ENCODE measurements around the gene NECAB3.
A peak's percentile ranks its signal among the peaks of the same experiment; 100 is the strongest.

Gene NECAB3

DNA sequence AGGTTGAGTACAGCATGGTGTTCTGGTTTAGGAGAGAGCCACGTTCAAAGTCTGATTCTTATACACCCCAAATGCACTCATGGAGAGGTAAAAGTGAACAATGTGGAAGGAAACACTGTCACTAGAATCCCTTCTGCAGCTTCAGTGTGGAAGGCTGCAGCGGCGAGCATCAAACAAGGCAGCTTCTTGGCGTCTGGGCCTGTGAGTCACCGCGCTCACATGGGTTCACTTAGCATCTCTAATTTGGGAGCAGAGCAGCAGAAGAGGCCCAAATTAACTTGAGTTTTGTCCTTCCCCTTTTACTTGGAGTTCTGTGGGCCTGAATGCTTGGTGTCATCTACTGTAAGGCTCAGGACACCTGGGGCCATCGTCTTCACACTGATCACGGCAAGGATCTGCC lies 22.9 kb upstream of the NECAB3 start:
- peak; percentile 67 for DNase-seq (ENCODE audit: low spot score)

DNA sequence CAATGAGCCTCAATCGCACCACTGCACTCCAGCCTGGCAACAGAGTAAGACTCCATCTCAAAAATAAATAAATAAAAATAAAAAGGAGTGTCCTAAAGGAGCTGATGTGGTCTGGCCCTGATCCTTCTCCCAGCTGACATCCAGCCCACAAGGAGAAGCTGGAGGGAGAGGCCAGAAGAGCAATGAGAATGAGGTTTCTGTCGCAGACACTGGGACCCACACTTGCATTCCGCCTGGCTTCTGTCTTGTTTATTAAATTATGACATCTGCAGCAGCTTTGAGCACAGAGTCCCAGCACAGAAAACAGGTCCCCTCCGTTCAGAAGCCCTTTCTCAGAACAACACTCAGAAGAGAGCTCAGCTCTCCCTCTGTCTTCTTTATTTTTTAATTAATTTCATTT lies 22.2 kb upstream of the NECAB3 start:
- no peak for DNase-seq (ENCODE audit: low spot score)

DNA sequence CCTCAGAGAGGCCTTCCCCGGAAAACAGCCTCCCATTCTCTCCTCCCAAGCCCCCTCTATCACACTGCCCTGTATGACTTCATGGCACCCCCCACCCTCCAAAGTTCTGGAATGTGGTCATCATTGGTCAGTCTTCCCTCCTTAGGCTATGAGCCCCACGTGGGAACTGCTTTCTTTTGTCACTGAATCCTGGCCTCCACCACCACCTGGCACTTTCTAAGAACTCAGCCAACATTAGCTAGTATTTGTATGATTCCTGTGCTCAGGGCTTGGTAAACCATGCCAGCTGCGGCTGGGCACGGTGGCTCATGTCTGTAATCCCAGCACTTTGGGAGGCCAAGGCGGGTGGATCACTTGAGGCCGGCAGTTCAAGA lies 20.4 kb upstream of the NECAB3 start:
- DNase-seq (ENCODE audit: low spot score), result no peak

DNA sequence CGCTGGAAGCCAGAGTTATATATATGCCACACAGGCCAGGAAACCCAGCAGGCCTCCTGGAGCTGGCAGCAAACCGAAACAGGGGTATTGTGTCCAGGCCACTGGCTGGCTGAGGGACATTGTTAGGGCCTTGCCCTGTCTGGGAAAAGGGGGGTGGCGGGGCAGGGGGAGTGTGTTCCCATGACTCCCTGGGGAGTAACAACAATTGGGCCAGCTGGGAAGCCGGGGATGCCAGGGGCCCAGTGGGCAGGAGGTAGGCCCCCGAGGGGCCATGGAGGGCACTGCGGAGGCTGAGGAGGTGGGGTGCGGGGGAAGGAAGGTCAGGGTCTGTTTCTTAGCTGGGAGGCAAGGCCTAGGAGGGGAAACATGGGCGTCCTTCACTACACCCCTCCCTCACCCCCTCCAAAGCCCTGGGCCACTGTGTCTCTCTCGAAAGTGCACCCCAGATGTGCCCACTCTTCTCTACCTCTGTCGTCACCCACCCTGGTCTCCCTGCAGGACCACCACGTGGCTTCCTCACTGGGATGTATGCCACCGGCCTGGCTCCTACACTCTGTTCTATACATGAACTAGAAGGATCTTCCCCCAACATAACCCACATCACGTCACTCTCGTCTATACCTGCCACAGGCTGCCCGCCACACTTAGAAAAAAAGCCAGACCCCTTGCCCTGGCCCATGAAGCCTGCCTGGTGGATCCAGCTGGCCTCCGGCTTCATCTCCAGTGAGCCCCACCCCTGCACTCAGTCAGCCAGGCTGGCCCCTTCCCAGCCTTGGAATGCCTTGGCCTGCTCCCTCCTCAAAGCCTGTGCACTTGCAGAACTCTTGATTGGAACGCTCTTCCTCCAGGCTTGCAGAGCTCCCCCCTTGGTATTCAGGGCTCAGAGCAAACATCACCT lies 19.8 kb upstream of the NECAB3 start:
- DNase-seq (ENCODE audit: low spot score), result peak; percentile 90

DNA sequence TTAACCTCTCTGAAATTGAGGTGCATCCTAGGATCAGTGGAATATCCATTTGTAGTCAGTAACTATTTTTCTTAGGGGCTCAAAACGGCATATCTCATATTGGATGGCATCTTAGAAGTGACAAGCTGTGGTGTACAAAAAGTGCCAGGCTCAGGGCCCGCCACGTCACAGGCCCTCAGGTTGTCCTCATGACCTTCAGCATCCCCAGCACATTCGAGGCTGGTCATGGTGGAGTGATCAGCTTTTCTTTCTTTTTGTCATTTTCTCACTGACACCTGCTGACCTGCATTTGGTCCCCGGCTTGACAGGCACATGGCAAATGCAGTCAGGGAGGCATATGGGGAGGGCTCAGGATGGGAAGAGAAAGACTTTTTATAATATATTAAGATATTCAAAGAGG lies 19.1 kb upstream of the NECAB3 start:
- DNase-seq (ENCODE audit: low spot score), result no peak

DNA sequence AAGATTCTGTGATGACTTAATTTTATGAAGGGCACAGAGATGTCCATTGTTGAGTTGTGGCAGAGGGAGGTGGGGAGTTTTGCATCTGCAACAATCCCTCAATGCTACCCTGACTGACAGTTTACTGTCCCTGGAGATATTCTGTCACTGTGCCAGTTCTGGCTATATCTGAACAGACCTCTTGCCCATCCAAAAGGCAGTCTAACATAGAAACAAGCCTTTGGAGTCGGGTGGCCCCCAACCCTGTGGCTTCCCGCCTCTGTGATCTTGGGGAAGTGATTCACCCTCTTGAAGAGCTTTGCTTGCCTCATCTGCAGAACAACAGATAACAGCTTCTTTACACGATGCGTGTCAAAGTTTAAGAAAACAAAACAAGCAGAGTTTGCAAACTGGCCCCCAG lies 15.7 kb upstream of the NECAB3 start:
- DNase-seq (ENCODE audit: low spot score), result peak; percentile 87

DNA sequence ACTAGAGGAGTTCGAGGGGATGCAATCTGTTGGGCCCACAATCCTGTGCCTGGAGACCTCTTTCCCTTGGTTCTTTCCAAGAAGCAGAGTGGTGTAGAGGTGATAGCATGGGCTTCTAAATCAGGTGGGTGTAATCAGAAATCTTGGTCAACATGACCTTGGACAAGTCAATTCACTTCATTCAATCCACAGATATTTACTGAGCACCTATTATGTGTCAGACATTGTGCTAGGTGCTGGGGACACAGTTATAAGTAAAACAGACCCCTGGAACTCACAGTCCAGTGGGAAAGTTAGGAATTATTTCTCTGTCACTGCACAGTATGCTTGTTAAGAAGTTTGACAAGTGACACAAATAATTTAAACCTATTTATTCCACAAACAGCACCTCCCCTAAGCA lies 15.3 kb upstream of the NECAB3 start:
- no peak for DNase-seq (ENCODE audit: low spot score)

DNA sequence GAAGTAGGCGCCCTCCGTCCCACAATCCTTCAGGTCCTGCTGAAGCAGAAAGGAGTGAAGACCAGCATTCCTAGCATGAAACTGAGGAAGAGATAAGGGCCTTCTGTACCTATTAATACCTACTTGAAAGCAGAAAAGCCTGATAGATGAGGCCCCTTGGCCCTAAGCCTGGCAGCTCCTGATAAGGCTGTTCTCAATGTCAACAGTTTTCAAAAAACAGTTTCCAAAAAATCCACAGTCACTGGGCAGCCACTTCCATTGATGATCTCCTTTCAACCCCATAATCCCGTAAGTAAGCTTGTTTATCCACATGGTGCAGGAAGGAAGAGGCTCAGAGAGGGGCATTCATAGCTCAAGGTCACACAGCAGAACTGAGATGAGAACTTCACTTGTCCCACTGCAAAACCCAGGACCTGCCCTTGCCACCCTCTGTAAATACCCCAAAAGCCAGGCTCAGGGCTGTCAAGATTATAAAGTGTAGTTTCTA lies 14.8 kb upstream of the NECAB3 start:
- no peak for DNase-seq (ENCODE audit: low spot score)

DNA sequence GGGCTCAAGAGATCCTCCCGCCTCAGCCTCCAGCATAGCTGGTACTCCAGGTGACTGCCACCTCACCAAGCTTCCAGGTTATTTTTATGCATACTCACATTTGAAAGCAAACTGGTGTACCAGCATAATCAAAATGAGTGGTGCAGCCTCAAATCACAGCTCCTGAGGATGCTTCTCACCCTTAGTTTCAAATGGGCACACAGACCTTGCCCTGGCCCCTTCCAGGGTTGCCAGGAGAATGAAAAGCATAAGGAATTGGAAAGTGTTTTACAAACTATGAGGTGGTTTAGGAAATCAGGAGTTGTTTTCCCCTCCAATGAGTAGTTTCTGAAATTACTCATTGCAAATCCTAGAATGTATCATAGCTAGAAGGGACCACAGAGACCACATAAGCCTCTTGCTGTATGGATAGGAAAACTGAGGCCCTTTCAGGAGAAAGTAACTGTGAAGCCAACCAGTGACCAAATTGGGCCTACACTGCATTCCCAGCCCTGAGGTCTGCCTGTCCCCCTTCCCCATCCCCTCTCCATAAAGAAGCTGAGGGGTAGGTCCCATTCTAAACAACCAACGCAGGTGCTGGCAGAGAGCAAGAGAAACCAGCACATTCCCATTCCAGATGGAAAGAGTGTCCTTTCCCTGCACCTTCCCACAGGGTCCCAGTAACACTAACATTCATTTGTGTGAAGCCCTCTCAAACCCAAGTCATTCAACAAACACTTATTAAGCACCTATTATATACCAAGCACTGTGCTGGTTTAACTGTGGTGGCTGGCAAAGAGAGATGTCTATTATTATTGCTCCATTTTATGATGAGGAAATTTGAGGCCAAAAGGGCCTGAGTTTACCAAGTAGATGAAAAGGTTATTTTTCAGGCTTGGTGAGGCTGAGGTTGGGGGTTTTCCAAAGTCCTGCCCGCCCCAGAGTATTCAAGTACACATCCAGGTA lies 14.0 kb upstream of the NECAB3 start:
- no peak for DNase-seq (ENCODE audit: low spot score)

DNA sequence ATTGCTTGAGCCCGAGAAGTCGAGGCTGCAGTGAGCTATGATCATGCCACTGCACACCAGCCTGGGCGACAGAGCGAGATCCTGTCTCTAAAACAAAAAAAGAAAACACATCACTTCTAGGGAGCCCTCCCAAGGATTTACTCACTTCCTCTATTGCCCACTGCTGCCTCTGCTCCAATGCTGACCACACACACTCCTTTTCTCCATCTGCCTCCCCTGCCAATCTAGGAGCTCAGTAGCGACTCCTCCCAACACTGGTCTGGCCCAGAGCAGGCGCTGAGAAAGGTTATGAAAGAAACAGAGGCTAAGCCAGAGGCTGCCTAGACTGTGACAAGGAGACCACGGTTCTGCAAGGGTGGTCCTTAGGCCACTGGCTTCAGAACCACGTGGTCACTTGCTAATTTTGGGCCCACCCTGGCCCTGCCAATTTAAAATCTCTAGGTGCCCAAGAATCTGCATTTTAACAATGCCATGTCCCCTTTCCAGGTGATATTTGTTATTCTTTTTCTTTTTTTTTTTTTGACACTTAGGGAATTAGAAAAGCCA lies 13.2 kb upstream of the NECAB3 start:
- no peak for DNase-seq (ENCODE audit: low spot score)

DNA sequence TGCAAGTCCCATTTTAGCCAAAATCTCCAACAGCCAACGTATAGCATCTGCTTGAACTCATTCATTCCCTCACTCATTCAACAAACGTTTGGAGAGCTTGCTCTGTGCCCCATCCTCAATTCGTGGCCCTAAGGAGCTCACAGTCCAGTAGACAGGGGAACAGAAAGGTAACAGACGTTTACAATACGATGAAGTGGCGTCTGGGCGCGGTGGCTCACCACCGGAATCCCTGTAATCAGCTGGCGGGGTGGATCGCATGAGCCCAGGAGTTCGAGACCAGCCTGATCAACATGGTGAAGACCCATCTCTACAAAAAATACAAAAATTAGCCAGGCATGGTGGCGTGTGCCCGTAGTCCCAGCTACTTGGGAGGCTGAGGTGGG lies 12.7 kb upstream of the NECAB3 start:
- DNase-seq (ENCODE audit: low spot score), result no peak

DNA sequence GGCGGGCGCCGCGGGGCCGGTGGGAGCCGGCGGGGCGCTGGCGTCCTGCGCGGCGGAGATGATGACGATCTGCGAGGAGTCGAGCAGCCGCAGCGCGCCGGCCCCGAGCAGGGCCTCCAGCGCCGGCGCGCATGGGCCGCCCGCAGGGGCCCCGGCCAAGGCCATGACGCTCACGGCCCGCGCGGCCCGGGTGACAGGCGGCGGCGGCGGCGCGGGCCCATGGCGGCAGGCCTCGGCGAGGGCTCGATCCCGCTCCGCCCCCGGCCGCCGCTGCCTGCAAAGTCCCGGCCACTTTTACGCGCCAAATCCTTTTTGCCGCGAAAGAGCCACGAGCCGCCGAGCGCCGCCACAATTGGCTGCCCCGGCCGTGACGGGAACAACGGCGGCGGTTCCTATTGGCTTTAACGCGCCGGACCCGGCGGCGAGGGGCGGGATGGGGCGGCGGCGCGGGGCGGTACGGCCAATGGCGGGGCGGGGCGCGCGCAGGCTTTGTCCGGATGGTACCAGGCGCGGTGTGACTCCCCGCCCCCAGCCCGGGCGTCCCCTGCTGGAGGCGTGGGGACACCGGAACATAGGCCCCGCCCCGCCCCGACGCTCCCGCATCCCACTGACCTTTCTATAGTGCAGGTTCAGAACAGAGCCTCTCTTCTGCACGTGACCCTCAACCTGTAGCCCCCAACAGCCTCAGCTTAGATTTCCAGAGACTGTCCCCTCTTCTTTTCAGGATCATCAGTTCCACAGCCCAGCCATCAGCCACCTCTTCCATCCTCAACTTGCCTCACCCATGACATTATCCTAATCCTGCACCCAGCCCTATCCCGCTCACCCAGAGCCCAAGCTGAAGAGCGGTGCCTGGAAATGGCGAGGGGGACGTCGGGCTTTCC lies 12.1 kb upstream of the NECAB3 start, which contains the start of gene E2F1:
E2F1 (minus strand) TSS at position 286 of the 884 bp plus-strand sequence; CDS start at position 165, 121 bp downstream.
- DNase-seq (ENCODE audit: low spot score), result peak; percentile 94

DNA sequence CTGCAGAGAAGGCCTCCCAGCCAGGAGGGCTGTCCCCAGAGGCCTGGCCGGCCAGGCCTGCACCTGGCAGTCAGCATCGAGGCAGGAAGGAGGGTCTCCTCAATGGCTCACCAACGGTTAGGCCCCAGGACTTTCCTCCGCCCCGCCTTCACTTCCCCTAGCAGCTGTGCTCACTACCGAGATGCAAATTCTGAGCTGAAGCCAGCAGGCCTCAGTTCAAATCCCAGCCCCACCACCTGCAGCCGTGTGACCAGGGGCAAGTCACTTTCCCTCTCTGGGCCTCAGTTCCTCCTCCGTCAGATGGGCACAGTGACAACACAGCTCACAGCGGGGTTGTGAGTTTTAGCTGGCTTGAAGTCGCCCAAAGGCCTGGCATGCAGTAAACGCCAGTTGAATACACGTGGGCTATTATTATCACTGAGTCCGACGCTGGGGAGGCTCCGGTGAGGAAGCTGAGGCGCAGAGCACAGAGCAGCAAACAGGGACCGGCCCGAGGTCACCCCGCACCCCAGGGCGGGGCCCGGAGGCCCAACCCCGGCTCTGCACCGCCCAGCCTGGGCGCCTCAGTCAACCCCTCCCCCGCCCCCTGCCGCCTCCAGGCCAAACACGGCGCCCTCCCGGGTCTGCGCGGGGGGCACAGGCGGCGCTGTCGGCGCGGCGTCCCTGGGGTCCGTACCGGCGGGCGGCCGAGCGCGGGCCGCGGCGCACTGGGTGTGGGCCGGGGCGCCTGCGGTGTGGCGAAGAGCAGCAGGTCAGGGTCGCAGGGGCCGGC lies 11.3 kb upstream of the NECAB3 start:
- no peak for DNase-seq (ENCODE audit: low spot score)

DNA sequence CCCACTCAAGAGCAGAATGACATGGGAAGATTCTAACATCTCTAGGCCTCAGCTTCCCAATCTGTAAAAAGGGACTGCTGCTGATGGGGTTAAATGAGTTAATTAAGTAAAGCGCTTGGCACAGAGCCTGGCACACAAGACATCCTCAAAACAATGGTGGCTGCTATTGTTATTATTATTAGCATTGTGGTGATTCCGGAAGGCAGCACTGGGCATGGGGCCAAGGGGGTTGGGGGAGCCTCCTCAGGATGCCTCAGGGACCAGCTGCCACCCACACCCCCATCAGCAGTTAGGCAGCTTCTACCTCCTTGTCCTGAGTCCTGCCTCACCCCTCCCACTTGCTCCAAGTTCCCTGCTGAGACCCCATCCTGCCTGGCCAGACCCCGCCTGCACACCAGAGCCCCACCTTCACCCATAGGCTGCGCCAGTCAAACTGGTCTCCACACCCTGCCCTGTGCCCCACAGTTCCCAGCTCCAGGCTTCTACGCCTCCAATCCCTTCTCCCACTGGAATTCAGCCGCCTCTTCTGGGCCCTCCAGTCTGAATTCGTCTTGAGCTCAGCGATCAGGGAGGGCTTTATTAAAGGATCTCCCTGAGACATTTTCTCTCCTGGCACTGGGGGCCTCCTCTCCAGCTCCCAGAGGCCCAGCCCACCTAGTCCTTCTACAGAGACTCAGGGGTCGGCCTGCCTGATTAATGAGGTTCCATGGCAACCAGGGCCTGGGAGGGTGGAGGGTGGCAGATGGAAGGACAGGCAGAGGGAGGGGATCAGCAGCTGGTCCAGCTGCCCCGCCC lies 10.5 kb upstream of the NECAB3 start:
- no peak for DNase-seq (ENCODE audit: low spot score)

DNA sequence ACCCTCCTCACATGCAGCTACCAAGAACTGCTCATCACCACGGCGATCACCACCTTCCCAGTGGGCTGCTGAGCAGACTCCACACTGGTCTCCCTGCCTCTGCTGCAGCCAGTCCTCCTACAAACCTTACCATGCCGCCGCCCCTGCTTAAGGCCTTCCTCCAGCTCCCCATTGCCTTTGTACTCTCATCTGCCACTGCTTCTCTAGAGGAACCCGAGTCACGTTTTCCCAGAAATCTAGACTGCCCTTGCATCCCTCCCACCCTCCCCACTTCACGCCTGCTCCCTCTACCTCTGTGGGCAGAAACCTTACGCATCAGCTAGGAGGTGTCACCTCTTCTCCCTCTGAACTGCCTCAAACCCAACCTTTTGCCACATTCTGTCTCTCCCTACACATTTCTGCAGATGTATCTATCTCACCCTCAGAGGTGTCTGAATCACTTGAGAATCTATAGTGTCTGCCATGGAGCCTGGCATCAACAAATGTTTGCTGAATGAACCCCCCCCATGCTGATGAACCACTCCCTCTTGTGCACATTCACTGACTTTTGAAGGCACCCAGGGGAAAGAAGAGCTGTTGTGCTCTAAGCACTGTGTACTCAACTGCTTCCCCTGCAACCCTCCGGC lies 7.6 kb upstream of the NECAB3 start:
- DNase-seq (ENCODE audit: low spot score), result no peak

DNA sequence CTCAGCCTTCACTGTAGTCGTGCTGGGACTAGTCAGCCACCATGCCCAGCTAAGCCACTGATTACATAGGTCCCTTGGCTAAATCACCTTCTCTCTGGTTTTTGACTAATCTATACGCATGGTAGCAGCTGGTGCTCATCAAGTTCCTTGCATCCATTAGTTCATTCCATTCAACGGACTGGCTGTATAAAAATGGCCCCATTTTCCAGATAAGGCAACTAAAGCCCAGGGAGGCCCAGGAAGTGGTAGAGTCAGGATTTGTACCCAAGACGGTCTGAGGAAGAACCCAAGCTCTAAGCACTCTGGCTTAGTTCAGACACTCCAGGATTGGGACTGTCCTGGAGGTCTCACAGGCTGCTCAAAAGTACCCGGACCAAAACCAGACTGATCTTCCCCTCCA lies 7.1 kb upstream of the NECAB3 start:
- DNase-seq (ENCODE audit: low spot score), result no peak

DNA sequence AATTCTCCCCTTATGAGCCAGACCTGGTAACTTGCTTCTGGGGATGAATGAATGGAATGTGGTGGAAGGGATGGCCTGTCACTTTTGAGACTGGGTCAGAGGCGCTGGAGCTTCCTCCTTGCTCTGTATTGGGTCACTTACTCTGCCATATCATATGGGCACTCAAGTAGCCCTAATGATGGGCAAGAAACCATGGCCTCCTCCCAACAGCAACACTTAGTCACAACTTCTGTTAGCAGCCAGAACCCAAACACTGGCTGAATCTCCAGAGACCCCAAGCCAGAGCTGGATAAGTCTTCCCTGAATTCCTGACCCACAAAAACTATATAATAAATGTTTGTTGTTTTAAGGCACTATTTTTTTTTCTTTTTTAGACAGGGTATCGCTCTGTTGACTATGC lies 6.5 kb upstream of the NECAB3 start:
- no peak for DNase-seq (ENCODE audit: low spot score)

DNA sequence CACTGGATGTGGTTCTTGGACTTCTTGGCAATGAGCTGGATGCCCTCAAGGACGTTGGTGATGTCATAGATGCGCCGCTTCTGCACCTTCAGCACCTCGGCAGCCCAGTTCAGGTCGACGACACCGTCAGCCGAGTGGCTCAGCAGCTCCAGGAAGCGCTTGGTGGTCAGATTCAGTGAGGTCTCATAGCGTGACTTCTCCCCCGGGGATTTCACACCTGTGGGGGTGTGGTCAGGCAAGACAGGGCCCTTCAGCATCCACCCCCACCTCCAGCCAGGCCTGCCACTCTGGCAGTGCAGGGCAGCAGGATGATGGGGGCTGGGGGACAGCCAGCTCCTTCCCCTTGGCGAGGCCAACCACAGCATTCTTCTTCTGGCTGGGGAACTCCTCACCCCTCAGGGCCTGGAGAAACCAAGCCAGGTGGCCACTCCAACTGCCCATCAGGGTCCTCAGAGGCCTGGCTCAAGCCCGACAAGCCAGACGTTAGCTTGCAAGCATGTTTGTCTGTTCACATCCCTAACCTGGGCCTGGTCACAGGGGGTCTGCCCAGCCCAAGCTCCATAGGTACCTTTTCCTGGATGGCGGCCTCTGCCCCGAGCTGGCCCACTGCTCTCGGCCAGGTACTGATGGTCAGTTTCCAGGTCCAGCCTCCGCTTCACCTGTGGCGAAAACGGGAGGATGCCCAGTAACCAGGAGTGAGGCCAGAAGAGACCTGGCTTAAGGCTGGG lies 5.7 kb upstream of the NECAB3 start:
- no peak for DNase-seq (ENCODE audit: low spot score)

Measured in globus pallidus (tissue), 1 donor.